Colonic mucosa (tissue), 4 donors: ENCODE measurements around the gene MAP2K5. TPM values are rescaled to one million over a fixed set of nuclear protein-coding genes. Genes with fewer than 3 reads are reported as not detected.
A peak's percentile ranks its signal among the peaks of the same experiment; 100 is the strongest.
"Not testable (repeated sequence)": the region's sequence is repeated elsewhere in the genome, so short reads cannot be mapped to it uniquely, and the experiment has no call there.

ENCODE experiments used
- DNase-seq: peaks from one replicate; pipeline ENCODE4 v3.0.0-alpha.2; 2020
- H3K27ac ChIP-seq: fragments of 200-600 bp; one replicate; pipeline ENCODE4 v1.8.0; 2021
- H3K27me3 ChIP-seq: fragments of 200-600 bp; one replicate; pipeline ENCODE4 v1.8.0; 2021
- H3K36me3 ChIP-seq: fragments of 200-600 bp; one replicate; pipeline ENCODE4 v1.8.0; 2021
- H3K4me1 ChIP-seq: fragments of 200-600 bp; one replicate; pipeline ENCODE4 v1.8.0; 2021; ENCODE audit warnings: mild to moderate bottlenecking
- H3K4me3 ChIP-seq: fragments of 200-600 bp; one replicate; pipeline ENCODE4 v1.8.0; 2021
- H3K9ac ChIP-seq, 2 donors: one replicate each; pipeline ENCODE4 v1.7.0; 2013; ENCODE audit warnings: control low read depth in 2 of 2, low read depth in 2 of 2, low read length in 2 of 2
- H3K9me3 ChIP-seq: fragments of 200-600 bp; one replicate; pipeline ENCODE4 v1.8.0; 2021
- intact Hi-C: fragments of 100-400 bp; cut with DNase I; formaldehyde crosslinking; loops from one replicate; pipeline ENCODE4 v1.14.1; 2022
- total RNA-seq, 2 donors: library from RNA; stranded (reverse); fragmentation: NEBNext Ultra II Directional in 1 of 2; extraction: Animal tissue kit (Norgen Biotek cat#: 25700) in 1 of 2; gene quantifications; one replicate each; pipeline ENCODE4 v1.2.1, GENCODE V29; 2021
- TF ChIP-seq, protein P1 (sequence below): fragments of 200-600 bp; IDR thresholded peaks from one replicate; pipeline ENCODE4 v1.8.0; 2022; ENCODE audit warnings: antibody characterized with exemption, mild to moderate bottlenecking
- donor health status: healthy.
- donor health status: DM: no; HTN: no; CAD: no.
- donor health status: DM: no; HTN: no; CAD: no.

Gene MAP2K5
- total RNA-seq, 2 donors from 2014 or later, result 19.1 to 20.2 TPM

DNA sequence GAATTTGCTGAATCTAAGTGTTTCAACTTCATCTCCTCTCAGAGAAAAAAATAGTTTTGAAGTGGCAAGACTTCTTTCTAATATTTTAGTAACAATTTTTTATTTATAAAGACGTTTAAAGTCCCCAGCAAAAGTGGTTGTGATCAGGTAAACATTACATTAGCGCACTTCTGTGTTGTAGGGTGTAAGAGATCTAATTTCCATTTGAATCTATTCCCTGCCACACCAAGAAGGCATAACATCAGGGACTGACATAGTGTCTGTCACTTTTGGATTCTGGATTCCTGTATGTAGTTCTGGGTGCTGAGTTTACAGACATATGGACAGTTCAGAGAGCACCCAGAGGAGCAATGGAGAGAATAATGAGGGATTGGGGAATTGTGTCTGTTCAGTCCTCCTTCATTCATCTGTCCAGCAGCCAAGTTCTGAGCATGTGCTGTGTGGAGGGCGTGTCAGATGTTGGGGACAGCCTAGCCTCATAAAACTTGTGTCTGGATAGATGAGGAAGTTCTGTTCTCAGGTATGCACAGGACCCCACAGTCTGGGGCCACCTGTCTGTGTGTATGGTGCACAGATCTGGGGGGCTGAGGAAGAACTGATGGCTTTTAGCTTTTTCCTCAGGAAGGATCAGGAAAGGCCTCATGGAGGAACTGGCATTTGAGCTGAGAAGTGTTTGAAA, 65.6 kb downstream of the MAP2K5 start:
- peak; percentile 71 for DNase-seq
- Histone ChIP-seq H3K27me3 (no peaks in the 10 kb centered on the region), H3K27ac (peak overlapping the region; percentile 42), H3K9ac (no peak overlapping the region), H3K9me3 (no peaks in the 10 kb centered on the region), H3K36me3 (no peaks in the 10 kb centered on the region), H3K4me3 (no peak overlapping the region), H3K4me1 (peaks cover 3% of the 10 kb centered on the region)
- intact Hi-C loops, result no loop called here
- TF ChIP-seq, protein P1, sequence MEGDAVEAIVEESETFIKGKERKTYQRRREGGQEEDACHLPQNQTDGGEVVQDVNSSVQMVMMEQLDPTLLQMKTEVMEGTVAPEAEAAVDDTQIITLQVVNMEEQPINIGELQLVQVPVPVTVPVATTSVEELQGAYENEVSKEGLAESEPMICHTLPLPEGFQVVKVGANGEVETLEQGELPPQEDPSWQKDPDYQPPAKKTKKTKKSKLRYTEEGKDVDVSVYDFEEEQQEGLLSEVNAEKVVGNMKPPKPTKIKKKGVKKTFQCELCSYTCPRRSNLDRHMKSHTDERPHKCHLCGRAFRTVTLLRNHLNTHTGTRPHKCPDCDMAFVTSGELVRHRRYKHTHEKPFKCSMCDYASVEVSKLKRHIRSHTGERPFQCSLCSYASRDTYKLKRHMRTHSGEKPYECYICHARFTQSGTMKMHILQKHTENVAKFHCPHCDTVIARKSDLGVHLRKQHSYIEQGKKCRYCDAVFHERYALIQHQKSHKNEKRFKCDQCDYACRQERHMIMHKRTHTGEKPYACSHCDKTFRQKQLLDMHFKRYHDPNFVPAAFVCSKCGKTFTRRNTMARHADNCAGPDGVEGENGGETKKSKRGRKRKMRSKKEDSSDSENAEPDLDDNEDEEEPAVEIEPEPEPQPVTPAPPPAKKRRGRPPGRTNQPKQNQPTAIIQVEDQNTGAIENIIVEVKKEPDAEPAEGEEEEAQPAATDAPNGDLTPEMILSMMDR, result no peak

DNA sequence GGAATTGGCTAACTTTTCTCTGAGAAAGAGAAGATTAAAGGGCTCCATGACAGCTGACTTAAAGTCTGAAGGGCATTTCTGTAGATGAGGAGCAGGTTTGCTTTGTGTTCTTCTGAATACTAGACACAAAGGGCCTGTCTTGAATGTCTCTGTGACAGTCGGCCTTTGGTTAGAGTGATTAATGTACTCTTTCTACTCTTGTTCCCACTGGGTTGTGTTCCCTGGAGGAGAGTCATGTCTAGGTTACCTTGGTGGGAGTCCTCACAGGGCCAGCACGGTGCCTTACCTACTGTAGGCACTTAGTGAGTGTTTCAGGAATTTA, 66.1 kb downstream of the MAP2K5 start:
- no peak overlapping the region for H3K4me3 ChIP-seq
- peaks cover 3% of the 10 kb centered on the region for H3K4me1 ChIP-seq
- TF ChIP-seq, protein P1, result no peak
- H3K27ac ChIP-seq, result peak overlapping the region; percentile 42
- intact Hi-C loops, result no loop called here
- DNase-seq, result no peak
- no peak overlapping the region for H3K9ac ChIP-seq
- H3K36me3 ChIP-seq, result no peaks in the 10 kb centered on the region
- no peaks in the 10 kb centered on the region for H3K9me3 ChIP-seq
- H3K27me3 ChIP-seq, result no peaks in the 10 kb centered on the region

DNA sequence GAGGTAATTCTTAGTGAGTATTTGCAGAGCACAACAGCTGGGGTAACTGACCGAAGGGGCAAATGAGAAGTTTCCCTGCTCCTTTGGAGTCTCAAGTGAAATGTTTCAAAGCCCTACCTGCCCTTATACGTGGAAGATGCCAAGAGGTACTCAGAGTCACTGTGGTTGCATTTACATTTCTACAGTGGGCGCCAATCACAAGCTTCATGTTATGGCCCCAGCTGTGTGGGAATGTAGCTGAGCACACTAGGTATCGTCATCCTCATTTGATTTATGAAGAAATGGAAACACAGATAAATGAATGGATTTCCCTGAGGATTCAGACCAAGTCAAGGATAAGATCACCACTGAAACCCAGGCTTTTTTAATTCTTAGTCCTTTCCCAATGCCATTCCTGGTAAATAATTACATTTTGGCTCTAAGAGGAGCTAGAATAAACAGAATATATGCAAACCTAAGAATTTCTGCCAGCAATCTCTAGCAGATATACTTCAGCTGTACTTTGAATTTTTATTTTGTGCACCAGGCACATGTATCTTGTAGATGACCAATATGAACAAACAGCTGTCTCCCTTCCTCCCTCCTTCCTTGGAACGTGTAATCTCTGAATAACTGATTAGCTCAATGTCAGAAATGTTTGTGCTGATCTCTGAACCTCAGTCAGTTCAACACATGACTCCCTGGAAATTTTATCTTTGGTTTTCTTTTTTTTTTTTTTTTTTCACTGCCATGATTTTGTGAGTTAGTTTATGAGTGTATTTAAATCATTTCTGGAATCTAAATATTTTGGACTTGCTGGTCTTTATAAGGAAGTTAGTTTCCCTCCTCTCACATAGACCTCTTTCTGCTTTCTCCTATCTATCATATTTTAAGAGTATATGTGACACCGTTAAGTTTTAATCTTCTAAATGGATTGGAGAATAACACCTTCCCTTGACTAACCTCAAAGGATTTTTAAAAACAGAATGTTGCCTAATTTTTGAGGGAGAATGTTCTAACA, 69.2 kb downstream of the MAP2K5 start:
- no peak overlapping the region for H3K4me3 ChIP-seq
- H3K36me3 ChIP-seq, result no peaks in the 10 kb centered on the region
- intact Hi-C loops, result no loop called here
- TF ChIP-seq, protein P1, result no peak
- H3K27ac ChIP-seq, result no peak overlapping the region
- no peaks in the 10 kb centered on the region for H3K9me3 ChIP-seq
- no peaks in the 10 kb centered on the region for H3K27me3 ChIP-seq
- DNase-seq, result no peak
- peaks cover 3% of the 10 kb centered on the region for H3K4me1 ChIP-seq
- H3K9ac ChIP-seq, result no peak overlapping the region

DNA sequence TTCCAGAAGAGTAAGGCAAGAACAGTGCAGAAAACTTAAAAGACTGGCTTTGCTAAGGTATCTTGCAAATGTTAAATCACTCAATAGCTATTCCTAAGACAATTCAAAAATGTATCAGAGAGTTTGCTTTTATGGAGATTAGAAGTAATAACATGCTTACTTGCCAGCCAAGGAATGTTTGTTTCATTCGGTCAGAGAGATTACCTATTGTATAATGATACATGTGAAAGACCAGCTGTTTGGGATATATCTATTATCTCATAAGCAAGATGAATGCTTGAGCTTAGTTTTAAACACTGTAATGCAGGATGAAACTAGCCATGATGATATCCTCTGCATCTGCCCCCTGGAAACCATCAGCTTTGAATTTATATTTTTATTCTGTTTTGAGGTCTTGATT, 70.7 kb downstream of the MAP2K5 start:
- DNase-seq, result no peak
- no peaks in the 10 kb centered on the region for H3K9me3 ChIP-seq
- intact Hi-C loops, result no loop called here
- TF ChIP-seq, protein P1, result no peak
- H3K36me3 ChIP-seq, result no peaks in the 10 kb centered on the region
- peaks cover 3% of the 10 kb centered on the region for H3K4me1 ChIP-seq
- no peak overlapping the region for H3K27ac ChIP-seq
- no peak overlapping the region for H3K4me3 ChIP-seq
- no peaks in the 10 kb centered on the region for H3K27me3 ChIP-seq
- no peak overlapping the region for H3K9ac ChIP-seq

- H3K27me3 ChIP-seq, result no peaks in the 10 kb centered on the region
- intact Hi-C loops, result no loop called here
- no peak overlapping the region for H3K27ac ChIP-seq
- peaks cover under 1% of the 10 kb centered on the region for H3K4me1 ChIP-seq
- DNase-seq, result no peak
- H3K36me3 ChIP-seq, result no peaks in the 10 kb centered on the region
- TF ChIP-seq, protein P1, result no peak
- no peak overlapping the region for H3K4me3 ChIP-seq
- H3K9ac ChIP-seq, result no peak overlapping the region
- no peaks in the 10 kb centered on the region for H3K9me3 ChIP-seq
Measured at GRCh38 chr15:67613708-67614107, 71.2 kb downstream of the MAP2K5 start.

DNA sequence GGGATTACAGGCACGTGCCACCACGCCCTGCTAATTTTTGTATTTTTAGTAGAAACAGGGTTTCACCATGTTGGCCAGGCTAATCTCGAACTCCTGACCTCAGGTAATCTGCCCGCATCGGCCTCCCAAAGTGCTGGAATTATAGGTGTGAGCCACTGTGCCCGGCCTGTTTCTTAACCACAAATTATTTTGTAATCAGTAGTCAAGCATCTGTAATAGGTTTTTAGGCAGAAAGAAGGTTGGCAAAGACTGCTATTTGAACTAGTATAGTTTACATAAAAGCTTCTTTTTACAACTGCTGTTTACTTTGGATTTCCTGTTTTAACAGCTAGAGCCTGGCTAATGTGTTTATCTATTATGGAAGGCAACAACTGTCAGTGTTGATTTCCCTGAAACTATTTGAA, 72.6 kb downstream of the MAP2K5 start:
- H3K36me3 ChIP-seq, H3K4me3 ChIP-seq, H3K27ac ChIP-seq, intact Hi-C loops, H3K4me1 ChIP-seq, H3K27me3 ChIP-seq, H3K9me3 ChIP-seq, DNase-seq, H3K9ac ChIP-seq: not testable (repeated sequence)
